ENCODE data around the gene SLC43A1. TPM values are rescaled to one million over a fixed set of nuclear protein-coding genes. Genes with fewer than 3 reads are reported as not detected.

Gene SLC43A1
- total and polyA plus RNA-seq, 3 donors from 2014 or later: 6.5 to 12.3 (median 12.2) TPM

- no peak for TF ChIP-seq CTCF (IDR thresholded peaks at IDR 0.05)
- no peak for TF ChIP-seq POLR2A (IDR thresholded peaks at IDR 0.05)
- intact Hi-C loops (cut with DNase I; ENCODE audit: low total_unique reads): no loop called here
- 47 to 56% methylated on average over 7 to 11 of the region's 11 CpGs for WGBS, 2 donors
Measured at GRCh38 chr11:57479021-57479663, 36.4 kb downstream of the SLC43A1 start.

GRCh38 chr11:57477507-57478189 is 37.9 kb downstream of the SLC43A1 start:
- H3K9me3 ChIP-seq: no peaks in the 10 kb centered on the region
- intact Hi-C loops (cut with DNase I; ENCODE audit: low total_unique reads): no loop called here
- WGBS, 2 donors: 68 to 84% methylated on average over 9 to 11 of the region's 11 CpGs
- H3K27me3 ChIP-seq: no peaks in the 10 kb centered on the region
- no peak overlapping the region for H3K27ac ChIP-seq
- no peak overlapping the region for H3K4me3 ChIP-seq
- H3K4me1 ChIP-seq: peaks cover 14% of the 10 kb centered on the region
- DNase-seq: no peak
- TF ChIP-seq CTCF (IDR thresholded peaks at IDR 0.05): no peak
- TF ChIP-seq POLR2A (IDR thresholded peaks at IDR 0.05): no peak
- no peaks in the 10 kb centered on the region for H3K36me3 ChIP-seq (ENCODE audit: low read depth, missing control alignments)

More at GRCh38 chr11:57479021-57479663, 36.4 kb downstream of the SLC43A1 start:
- H3K4me3 ChIP-seq: no peak overlapping the region
- no peaks in the 10 kb centered on the region for H3K36me3 ChIP-seq (ENCODE audit: low read depth, missing control alignments)
- H3K27ac ChIP-seq: no peak overlapping the region
- no peaks in the 10 kb centered on the region for H3K9me3 ChIP-seq
- H3K27me3 ChIP-seq: no peaks in the 10 kb centered on the region
- no peak for DNase-seq
- peaks cover 22% of the 10 kb centered on the region for H3K4me1 ChIP-seq

DNA sequence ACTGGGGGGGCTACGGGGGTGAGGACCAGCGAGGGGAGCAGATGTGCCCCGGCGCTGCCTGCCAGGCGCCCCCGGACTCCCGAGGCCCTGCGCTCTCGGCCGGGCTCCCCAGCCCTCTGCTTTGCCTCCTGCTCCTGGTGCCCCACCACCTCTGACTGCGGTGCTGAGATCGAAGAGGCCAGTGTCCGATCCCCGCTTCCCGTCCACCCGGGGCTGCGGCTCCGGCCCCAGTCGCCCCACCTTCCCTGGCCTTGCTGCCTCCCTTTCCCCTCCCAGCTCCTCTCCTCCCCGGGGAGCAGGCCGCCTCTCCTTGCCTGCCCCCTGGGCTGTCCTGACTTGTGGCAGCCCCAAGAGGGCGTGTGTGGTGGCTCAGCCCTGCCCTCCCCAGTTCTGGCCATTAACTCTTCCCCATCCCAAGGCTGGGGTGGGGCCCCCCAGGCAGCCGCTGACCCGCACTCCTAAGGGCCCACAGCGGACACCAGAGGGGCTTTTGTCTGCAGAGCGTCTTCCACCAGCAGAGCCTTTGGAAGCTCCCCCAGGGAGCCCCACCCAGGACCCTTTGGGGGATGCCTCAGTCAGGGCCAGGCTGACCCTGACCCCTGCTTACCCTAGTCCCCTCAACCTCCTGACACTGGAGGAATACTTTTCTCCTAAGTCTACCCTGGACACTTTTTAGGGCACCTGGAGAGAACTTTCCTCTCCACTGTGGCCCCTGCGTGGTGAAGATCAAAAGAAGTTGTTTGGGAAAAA is 38.6 kb downstream of the SLC43A1 start:
- Histone ChIP-seq H3K27me3 (no peaks in the 10 kb centered on the region), H3K9me3 (no peaks in the 10 kb centered on the region), H3K27ac (no peak overlapping the region), H3K4me3 (peak overlapping the region; percentile 43 to 63), H3K4me1 (peaks cover 10% of the 10 kb centered on the region), H3K36me3 (ENCODE audit: low read depth, missing control alignments) (no peaks in the 10 kb centered on the region)
- intact Hi-C loops (cut with DNase I; ENCODE audit: low total_unique reads): no loop called here
- TF ChIP-seq POLR2A (IDR thresholded peaks at IDR 0.05): no peak
- peak in 1 of 3 experiments; percentile 37 for TF ChIP-seq CTCF (IDR thresholded peaks at IDR 0.05)
- 10 to 32% methylated on average over 6 to 27 of the region's 27 CpGs for WGBS, 2 donors
- DNase-seq: peak; percentile 39

DNA sequence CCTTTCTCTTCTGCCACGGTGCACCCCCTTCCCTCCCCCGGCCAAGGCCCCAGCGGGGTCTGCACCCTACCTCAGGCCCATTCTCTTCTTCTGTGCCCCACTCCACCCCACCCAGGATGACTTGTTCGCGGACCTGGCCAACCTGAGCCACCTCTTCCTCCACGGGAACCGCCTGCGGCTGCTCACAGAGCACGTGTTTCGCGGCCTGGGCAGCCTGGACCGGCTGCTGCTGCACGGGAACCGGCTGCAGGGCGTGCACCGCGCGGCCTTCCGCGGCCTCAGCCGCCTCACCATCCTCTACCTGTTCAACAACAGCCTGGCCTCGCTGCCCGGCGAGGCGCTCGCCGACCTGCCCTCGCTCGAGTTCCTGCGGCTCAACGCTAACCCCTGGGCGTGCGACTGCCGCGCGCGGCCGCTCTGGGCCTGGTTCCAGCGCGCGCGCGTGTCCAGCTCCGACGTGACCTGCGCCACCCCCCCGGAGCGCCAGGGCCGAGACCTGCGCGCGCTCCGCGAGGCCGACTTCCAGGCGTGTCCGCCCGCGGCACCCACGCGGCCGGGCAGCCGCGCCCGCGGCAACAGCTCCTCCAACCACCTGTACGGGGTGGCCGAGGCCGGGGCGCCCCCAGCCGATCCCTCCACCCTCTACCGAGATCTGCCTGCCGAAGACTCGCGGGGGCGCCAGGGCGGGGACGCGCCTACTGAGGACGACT is 39.3 kb downstream of the SLC43A1 start:
- TF ChIP-seq POLR2A (IDR thresholded peaks at IDR 0.05): no peak
- 1 to 2% methylated on average over 31 to 63 of the region's 80 CpGs for WGBS, 2 donors
- Histone ChIP-seq H3K9me3 (no peaks in the 10 kb centered on the region), H3K27ac (no peak overlapping the region), H3K36me3 (ENCODE audit: low read depth, missing control alignments) (no peaks in the 10 kb centered on the region), H3K4me3 (peak overlapping the region; percentile 43 to 63), H3K27me3 (no peaks in the 10 kb centered on the region), H3K4me1 (peaks cover 10% of the 10 kb centered on the region)
- intact Hi-C loops (cut with DNase I; ENCODE audit: low total_unique reads): no loop called here
- DNase-seq: peak; percentile 67

DNA sequence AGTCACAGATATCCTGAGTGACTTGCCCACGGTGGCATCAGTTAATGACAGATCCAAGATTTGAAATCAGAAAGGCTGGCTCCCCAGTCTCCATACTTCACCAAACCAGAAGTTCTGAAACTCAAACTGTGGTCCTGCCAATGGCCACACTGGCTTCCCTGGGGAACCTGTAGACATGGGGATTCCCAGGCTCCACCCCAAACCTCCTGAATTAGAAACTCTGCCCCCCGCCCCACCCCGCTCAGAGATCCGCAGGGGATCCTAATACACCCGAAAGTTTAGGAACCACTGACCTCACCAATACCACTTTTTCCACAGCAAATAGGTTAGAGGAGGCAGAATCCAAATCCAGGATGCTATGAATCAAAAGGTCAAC is 39.8 kb downstream of the SLC43A1 start:
- no peaks in the 10 kb centered on the region for H3K36me3 ChIP-seq (ENCODE audit: low read depth, missing control alignments)
- H3K4me1 ChIP-seq: peaks cover 10% of the 10 kb centered on the region
- H3K27ac ChIP-seq: no peak overlapping the region
- peak overlapping the region in 1 of 2 donors; percentile 63 for H3K4me3 ChIP-seq
- no peak for DNase-seq
- intact Hi-C loops (cut with DNase I; ENCODE audit: low total_unique reads): no loop called here
- no peaks in the 10 kb centered on the region for H3K27me3 ChIP-seq
- WGBS, 2 donors: 40 to 55% methylated on average over 1 to 5 of the region's 5 CpGs
- H3K9me3 ChIP-seq: no peaks in the 10 kb centered on the region
- TF ChIP-seq CTCF (IDR thresholded peaks at IDR 0.05) (no peak), POLR2A (IDR thresholded peaks at IDR 0.05) (no peak)
